ENCODE measurements around the gene NSRP1.
"Not testable (repeated sequence)": the region's sequence is repeated elsewhere in the genome, so short reads cannot be mapped to it uniquely, and the experiment has no call there.

Gene NSRP1

DNA sequence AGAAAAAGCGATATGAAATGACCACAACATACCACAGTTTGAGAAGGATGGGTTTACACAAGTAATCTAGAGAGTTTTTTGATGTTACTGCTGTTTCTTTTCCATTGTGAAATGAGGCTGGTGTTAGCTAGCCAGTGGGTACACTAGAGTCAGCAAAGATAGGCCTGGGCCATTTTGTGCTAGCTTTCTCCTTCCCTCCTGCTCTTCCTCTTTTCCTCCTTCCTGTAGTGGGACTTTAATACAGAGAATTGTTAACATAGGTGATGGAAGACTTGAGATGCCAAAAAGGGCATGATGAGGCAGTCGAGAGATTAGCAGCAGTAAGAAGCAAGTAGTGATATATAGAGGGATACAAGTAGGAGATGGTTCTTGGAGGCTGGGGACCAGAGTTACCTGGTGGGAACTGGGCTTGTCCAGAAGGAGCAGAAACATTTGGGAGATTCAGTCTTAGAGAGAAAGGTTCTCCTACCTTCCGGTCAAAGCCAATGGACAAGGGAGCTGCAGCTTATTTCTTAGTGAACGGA lies 7.7 kb downstream of the NSRP1 start:
- DNase-seq = no peak

DNA sequence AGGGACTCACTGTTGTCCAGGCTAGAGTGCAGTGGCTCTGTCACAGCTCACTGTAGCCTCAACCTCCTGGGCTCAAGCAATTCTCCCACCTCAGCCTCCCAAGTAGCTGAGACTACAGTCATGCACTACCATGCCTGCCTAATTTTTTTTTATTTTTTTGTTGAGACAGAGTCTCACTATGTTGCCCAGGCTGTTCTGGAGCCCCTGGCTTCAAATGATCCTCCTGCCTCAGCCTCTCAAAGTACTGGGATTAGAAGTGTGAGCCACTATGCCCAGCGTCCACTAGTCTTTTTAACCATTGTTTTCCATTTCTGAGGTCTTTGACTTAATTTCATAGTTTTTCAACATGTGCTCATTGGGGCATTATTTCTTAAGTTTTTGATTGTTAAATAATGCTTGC lies 13.5 kb downstream of the NSRP1 start:
- no peak for DNase-seq

DNA sequence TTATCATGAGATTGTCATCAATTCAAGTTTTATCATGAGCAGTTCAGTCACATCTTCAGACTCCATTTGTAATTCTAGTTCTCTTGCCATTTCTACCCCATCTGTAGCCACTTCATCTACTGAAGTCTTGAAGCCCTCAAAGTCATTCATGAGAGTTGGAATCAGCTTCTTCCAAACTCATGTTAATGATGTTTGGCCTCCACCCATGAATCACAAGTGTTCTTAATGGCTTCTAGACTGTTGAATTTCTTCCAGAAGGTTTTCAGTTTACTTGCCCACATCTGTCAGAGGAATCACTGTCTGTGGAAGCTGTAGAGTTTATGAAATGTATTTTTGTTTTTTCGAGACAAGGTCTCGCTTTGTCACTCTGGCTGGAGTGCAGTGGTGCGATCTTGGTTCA lies 16.0 kb downstream of the NSRP1 start:
- DNase-seq = no peak

DNA sequence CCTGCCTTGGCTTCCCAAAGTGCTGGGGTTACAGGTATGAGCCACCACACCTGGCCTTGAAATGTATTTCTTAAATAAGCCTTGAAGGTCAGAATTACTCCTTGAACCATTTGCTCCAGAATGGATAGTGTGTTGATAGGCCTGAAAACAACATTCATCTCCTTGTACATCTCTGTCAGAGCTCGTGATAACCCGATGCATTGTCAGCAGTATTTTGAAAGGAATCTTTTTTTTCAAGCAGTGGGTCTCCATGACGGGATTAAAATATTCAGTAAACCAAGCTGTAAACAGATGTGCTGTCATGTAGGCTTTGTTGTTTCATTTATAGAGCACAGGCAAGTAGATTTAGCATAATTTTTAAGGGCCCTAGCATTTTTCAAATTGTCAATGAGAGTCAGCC lies 16.6 kb downstream of the NSRP1 start:
- no peak for DNase-seq

DNA sequence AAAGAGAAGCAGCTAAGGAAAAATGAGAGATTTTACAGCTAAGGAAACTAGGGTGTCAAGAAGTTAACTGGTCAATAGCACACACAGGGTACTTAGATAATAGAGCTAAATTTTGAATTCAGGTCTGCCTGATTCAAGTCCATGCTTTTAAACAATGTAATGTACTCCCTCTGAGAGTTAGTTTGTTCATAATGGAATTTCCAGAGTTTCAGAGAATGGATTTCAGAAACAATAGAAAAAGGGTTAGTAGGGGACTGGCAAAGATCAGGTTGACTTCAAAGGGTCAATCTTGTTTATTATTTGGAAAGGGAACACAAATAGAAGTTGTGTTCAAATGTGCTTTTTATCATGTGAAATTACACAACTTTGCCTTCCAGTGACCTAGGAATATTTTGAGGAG lies 17.9 kb downstream of the NSRP1 start:
- no peak for DNase-seq

DNA sequence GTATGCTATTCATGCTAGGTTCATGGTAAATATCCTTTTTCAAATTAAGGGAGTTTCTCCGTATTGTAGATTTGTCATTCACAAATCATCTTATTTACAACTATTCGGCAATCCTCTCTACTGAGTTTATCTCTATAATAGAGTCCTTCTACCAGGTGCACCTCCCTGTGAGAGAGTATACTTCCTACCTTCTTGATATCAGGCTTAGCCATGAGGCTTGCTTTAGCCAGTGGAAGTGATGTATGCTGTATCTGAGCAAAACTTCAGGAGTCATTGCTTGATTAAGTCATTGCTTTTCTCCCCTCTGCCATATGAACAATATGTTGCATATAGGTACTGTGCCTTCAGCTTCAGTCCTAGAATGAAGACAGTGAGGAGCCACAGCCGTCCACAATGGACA lies 20.5 kb downstream of the NSRP1 start:
- no peak for DNase-seq

DNA sequence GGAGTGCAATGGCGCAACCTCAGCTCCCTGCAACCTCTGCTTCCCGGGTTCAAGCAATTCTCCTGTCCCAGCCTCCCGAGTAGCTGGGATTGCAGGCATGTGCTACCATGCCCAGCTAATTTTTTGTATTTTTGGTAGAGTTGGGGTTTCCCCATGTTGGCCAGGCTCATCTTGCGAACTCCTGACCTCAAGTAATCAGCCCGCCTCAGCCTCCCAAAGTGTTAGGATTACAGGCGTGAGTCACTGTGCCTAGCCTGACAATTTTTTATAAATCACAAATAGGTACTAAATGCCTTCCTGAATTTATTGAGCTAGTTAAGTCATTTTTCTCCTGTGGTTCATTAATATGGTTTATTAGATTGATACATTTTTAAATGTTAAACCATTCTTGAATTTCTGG lies 31.2 kb downstream of the NSRP1 start:
- not testable (repeated sequence) for DNase-seq

DNA sequence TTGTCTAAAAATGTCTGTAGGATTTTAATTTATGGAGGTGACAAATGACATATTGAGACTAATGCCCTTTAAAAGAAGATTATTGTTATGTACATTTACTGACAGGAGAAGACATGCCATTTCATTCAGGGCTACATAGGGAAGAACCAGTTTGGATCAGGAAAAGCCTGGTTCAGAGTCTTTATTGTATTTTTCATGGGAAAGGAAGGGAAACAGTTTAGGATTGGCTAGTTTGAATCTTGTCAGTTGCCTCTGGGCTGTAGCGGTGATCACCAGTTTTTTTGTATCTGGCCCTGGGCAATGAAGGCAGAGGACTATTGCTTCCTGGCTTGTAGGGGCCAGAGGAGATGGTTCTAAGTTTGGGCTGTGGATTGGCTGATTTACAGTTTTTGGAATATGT lies 31.8 kb downstream of the NSRP1 start:
- DNase-seq = no peak

DNA sequence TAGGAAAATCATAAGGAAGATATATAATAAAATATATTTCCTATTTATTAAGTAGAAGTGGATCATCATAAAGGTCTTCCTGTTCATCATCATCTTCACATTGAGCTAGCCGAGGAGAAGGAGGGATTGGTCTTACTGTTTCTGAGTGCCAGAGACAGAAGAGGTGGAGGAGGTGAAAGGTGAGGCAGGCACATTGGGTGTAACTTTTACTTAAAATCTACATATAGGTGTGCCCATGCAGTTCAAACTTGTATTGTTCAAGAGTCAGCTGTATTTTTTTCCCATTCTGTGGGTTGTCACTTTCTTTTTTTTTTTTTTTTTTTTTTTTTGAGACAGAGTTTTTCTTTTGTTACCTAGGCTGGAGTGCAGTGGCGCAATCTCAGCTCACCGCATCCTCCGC lies 34.9 kb downstream of the NSRP1 start:
- DNase-seq = no peak

DNA sequence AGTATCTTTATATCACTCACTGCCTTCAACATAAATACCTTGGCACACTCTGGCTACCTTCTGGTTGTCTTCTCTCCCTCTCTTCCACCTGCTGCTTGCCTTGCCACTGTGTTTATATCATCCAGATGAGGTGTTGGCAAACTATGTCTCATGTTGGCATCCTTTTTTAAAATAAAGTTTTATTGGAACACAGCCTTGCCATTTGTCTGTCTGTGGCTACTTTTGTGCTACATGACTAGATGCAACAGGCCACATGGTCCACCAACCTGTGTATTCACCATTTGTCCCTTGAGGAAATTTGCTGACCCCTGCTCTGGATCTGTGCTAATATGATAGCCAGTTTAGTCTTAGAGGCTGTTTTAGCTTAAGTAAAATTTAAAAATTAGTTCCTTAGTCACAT lies 36.8 kb downstream of the NSRP1 start:
- no peak for DNase-seq

DNA sequence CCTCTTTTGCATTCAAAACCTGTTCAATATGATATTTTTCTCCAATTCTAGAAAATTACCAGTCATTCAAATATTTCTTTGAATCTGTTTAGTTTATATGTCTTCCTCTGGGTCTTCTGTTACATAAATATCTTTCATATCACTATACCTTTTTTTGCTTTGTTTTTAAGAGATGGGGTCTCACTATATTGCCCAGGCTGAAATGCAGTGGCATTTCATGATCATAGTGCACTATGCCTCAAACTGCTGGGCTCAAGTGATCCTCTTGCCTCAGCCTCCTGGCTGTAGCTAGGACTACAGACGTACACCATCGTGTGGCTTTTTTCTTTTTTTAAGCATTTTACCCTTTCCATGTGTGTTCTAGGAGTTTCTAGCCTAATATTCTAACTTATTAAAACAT lies 38.8 kb downstream of the NSRP1 start:
- DNase-seq = no peak

DNA sequence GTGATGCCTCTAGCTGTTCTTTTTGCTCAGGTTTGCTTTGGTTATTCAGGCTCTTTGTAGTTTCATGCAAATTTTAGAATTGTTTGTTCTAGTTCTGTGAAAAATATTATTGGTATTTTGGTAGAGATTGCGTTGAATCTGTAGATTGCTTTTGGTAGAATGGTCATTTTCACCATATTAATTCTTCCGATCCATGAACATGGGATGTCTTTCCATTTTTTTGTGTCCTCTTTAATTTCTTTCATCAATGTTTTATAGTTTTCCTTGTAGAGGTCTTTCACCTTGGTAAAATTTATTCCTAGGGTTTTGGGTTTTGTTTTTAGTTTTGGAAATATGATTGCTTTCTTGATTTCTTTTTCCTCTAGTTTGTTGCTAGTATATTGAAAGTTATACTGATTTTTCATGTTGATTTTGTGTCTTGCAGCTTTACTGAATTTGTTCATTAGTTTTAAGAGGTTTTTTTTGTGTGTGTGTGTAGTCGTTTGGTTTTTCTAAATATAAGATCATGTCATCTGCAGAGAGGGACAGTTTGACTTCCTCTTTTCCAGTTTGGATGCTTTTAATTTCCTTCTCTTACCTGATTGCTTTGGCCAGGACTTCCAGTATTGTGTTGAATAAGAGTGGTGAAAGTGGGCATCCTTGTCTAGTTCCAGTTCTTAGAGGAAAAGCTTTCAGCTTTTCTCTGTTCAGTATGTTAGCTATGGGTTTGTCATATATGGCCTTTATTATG lies 42.4 kb downstream of the NSRP1 start:
- DNase-seq = no peak

DNA sequence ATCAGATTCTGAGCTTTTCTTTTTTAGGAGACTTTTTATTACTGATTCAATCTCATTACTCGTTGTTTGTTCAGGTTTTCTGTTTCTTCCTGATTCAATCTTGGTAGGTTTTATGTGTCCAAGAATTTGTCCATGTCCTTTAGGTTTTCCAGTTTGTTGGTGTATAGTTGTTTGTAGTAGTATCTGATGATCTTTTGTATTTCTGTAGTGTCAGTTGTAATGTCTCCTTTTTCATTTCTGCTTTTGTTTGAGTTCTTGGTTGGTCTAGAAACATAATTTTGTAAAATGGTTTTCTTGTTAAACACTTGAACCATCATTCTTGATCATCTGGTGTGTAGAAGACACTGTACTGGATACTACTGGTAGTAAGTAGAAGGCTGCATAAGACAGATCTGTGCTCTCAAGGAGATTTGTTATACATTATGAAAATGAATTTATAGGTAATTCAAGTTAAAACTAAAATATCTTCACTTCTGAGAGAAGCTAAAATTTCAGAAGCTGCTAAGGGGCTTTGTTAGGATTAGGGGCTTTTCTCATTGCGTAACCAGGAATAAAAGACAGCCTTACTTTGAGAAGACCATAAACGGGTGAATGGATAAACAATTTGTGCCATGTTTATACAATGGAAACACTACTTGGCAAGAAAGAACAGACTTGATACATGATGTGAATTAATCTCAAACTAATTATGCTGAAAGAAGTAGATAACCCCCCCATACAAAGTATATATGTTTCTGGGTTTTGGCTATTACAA lies 44.0 kb downstream of the NSRP1 start:
- DNase-seq = no peak

DNA sequence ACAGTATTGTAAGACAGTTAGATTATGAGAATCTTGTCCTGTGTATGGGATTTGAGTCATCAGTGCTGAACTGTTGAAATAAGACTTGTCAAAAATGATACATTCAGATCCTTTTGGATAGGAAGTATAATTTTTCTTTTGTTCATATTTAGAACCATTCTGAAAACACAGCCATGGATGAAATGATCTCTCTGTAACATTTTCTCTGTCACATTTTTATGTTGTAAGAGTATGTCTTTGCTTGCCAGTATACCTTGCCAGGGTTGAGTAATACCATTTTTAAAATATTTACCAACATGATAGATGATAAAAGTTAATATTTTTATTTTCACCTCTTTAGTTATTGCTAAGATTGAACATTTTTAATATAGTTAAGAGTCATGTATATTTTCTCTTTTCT lies 45.0 kb downstream of the NSRP1 start:
- DNase-seq = no peak

DNA sequence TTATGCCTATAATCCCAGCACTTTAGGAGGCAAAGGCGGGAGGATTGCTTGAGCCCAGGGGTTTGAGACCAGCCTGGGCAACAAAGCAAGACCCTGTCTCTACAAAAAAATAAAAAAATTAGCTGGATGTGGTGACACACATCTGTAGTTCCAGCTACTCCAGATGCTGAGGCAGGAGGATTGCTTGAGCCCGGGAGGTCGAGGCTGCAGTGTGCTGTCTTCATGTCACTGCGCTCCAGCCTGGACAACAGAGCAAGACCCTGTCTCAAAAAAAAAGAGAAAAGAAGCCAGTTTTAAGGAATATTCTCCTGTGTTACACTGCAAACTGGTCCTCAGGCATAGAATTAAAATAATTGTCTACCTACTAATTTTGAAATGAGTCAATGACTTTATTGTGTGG lies 47.9 kb downstream of the NSRP1 start:
- no peak for DNase-seq

DNA sequence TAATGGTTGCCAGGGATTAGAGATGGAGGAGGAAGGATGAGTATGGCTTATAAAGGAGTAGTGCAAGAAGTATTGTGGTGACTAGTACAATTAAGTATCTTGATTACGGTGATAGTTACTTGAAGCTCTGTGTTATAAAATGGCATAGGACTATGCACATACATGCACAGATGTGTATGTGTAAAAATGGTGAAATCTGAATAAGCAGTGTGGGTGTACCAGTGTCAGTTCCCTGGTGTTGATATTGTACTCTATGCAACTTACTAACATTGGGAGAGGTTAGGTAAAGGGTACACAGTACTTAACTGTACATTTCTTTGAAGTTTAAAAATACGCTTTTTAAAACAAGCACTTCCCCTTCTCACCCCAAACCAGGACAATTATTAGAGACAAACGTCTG lies 48.5 kb downstream of the NSRP1 start:
- DNase-seq = no peak

DNA sequence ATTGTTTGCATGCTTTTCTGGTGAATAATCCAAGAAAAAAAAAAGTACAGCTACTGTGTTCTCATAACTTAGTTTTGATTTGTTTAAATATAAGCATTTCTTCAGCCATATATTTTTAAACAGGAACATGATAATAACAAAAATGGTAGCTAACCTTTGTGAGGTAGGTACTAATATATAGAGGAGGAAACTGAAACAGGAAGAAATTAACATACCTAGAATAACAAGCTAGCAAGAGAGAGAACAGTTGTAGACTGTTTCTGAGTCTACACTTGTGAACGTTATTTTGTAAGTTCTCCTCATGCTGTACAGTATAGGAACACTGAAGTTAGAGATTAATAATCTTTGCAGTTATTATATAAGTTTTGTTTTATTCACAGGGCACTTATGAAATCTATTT lies 49.3 kb downstream of the NSRP1 start:
- no peak for DNase-seq

DNA sequence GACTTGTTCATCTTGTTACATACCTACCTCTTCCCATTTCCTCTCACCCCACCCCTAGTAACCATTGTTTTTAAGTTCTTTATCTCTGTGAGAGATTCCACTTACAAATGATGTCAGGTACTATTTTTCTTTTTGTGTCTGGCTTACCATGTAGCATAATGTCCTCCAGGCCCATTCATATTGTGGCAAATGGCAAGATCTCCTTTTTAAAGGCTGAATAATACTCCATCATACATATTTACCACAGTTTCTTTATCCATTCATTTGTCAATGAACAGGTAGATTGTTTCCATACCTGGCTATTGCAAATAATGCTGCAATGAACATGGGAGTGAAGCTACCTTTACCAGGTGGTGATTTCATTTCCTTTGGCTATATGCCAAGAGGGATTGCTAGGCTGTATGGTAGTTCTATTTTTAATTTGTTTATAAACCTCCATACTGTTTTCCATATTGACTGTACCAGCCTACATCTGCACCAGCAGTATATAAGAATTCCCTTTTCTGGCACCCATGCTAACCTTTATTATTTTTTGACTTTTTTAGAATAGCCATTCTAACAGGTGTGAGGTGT lies 53.9 kb downstream of the NSRP1 start:
- DNase-seq = no peak

DNA sequence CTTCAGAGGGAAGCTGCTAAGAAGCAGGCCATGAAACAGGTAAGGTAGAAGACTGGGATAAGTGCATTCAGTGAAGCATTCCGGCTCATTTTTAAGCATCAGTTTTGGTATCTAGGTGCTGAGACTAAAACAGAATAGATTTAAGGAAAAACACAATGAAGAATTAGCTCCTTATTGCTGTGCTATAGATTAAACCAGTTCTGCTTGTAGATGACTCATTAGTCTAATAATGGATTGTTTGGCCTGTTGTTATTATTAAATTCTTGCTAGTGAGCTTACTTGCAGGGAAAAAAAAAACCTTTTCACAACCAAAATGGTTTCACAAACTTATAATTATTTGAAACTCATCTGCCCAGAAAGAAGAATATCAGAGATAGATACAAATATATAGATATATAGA lies 55.9 kb downstream of the NSRP1 start:
- DNase-seq = no peak

DNA sequence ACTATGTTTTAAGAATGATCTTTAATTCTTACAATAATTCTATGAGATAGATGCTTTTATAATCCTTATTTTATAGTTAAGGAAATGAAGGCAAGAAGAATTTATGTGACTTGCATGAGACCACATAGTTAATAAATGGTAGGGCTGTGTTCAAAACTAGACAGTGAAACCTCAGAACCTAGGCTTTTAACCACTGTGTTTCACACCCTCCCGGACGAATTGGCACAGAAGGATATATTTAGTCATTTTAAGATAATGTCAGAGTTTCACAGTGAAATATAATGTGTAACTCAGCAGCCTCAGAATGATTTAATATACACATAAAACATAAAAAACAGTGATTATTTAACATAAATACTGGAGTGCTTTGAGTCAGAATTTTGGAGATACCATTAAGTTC lies 57.0 kb downstream of the NSRP1 start:
- DNase-seq = no peak

DNA sequence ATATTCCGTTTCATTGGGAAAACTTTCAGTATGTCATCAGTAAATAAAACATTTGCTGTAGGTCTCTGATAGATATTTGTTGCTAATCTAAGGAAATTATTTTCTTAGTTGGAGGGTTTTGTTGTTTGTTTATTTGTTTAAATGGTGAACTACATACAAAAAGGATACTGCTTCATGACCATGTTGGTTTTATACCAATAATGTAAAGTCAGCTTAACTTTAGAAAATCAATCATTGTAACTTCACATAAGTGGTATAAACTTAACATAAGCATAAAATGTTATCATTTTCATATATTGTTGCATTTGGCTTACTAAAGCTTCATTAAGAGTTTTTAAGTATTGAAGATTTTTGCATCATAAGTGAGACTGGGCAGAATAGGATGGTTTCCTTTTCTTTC lies 57.9 kb downstream of the NSRP1 start:
- DNase-seq = no peak

DNA sequence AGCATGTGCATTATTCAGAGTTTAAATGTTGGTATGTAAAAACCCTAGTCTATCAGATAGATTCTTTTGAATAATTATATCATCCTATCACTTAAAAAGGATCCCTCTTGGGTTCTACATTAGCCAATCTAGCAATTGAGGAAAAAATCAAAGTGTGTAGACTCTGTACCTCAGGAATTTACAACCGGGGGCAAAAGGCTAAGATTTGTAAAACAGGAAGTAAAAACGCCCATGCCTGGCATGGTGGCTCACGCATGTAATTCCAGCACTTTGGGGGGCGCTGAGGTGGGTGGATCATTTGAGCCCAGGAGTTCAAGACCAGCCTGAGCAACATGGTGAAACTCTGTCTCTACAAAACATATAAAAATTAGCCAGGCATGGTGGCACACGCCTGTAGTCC lies 60.2 kb downstream of the NSRP1 start:
- no peak for DNase-seq

DNA sequence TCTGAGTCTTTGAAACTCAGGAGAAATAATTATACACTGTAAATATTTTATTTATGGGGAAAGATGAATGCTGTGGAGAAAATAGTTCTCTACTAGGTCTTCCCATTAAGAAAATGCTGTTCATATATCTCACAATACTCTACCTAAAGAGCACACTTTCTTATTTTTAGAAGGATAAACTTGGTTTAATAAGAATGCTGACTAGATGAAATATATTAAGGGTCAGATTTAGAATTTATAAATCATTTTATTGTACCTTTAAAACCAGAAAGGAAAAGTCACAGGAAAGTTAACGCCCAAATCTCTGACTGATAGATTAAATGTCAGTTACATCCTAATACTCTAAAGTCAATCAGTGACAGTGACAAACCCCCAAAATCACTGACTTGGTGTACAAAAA lies 70.1 kb downstream of the NSRP1 start:
- DNase-seq = no peak

DNA sequence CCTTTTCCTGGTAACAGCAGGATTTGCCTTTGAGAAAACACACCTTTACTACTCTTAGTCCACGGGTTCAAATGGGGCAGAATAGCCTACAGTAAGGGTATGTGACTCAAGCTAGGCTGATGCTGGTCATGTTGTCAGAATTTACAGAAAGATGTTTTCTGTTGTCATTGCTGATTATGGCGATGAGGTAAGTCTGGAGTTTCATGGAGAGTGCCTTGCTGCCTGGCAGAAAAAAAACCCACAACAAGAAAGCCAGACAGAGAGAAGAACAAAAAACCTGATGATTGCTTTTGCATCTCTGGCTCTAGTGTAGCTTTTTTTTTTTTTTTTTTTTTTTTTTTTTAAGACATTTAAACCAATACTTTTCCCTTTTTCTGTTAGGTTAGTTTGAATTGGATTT lies 71.0 kb downstream of the NSRP1 start:
- DNase-seq = no peak

Data from NCI-H1048 (cell line).